Vagina (tissue), 2 donors: ENCODE data around the gene CYP26B1.

ENCODE experiments used
- CTCF ChIP-seq, 3 experiments: fragments of 450-650 bp in 2 of 3; fragments of 200-600 bp in 1 of 3; sonication (generic) in 1 of 3; IDR thresholded peaks; one replicate each; pipeline ENCODE4 v1.5.1; 2017 to 2019; ENCODE audit warnings: antibody characterized with exemption in 3 of 3, mild to moderate bottlenecking in 2 of 3, moderate library complexity in 2 of 3
- POLR2A ChIP-seq, 2 donors: fragments of 450-650 bp; IDR thresholded peaks; one replicate each; pipeline ENCODE4 v1.6.1; 2017; ENCODE audit warnings: antibody characterized with exemption in 2 of 2, mild to moderate bottlenecking in 2 of 2, moderate library complexity in 2 of 2

- no peak for TF ChIP-seq POLR2A (IDR thresholded peaks at IDR 0.05)
- no peak for TF ChIP-seq CTCF (IDR thresholded peaks at IDR 0.05)
Measured at GRCh38 chr2:72146347-72147302, 1.0 kb downstream of the CYP26B1 start.
